ENCODE results near the gene CASP8AP2. TPM values are rescaled to one million over a fixed set of nuclear protein-coding genes. Genes with fewer than 3 reads are reported as not detected.

Gene CASP8AP2
- total and polyA plus RNA-seq, 2 donors (not counting 3 experiments of a cell fraction or from before 2014, with no cell fraction given) = 4.7 to 22.0 TPM

DNA sequence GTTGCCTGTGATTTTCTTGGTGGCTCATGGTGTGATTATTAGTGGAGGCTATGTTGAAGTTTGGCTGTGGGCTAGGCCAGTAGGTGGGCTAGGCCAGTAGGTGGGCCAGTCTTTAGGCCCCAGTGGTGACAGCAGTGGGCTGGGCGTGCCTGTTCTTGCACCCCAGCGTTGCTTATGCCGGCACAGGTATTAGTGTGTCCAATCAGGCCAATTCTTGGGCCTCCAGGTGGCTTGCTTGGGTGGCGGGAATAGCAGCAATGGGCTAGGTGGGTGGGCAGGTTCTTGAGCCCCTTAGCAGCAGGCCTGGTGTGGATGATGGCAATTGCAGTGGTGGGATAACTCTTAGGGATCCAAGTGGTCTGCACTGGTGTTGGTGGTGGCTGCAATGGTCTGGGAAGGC lies 87.5 kb downstream of the CASP8AP2 start:
- CTCF ChIA-PET = no interaction called here
- FAIRE-seq = no peak

More for the DNA sequence above, 87.5 kb downstream of the CASP8AP2 start:
- POLR2A ChIA-PET = no interaction called here
- H3K9ac ChIP-seq (replicated peaks; ENCODE audit: extremely low read depth, insufficient read depth, low read length) = no peak overlapping the region
- H3K36me3 ChIP-seq (ENCODE audit: control insufficient read depth in 2 of 2, extremely low read depth in 1 of 2, insufficient read depth in 2 of 2, low read length in 2 of 2) = no peaks in the 10 kb centered on the region
- no peaks in the 10 kb centered on the region for H4K20me1 ChIP-seq (replicated peaks; ENCODE audit: control insufficient read depth, extremely low read depth, insufficient read depth, low read length)
- H3K4me2 ChIP-seq (ENCODE audit: insufficient read depth, low read length) = no peak overlapping the region
- dilution Hi-C loops (cut with MboI; ENCODE audit: extremely low pct_ligation_motif_present, low sequenced_read_pairs) = no loop called here
- no peaks in the 10 kb centered on the region for H3K79me2 ChIP-seq (ENCODE audit: control insufficient read depth, insufficient read depth, low read length)
- H2AFZ ChIP-seq (ENCODE audit: low read depth, low read length) = no peak overlapping the region
- H3K27me3 ChIP-seq (ENCODE audit: control insufficient read depth in 2 of 2, insufficient read depth in 2 of 2, low read length in 2 of 2) = no peaks in the 10 kb centered on the region
- no TSS peak for BruUV-seq (replicated peaks)
- H3K4me1 ChIP-seq (ENCODE audit: control insufficient read depth, extremely low read depth, insufficient read depth, low read length) = no peaks in the 10 kb centered on the region
- H3K9me1 ChIP-seq (replicated peaks; ENCODE audit: control insufficient read depth, extremely low read depth, insufficient read depth, low read length) = no peaks in the 10 kb centered on the region
- no peak overlapping the region for H3K4me3 ChIP-seq (replicated peaks in 1 of 3; ENCODE audit: insufficient read depth in 1 of 3, low read depth in 1 of 3, low read length in 3 of 3)
- TF ChIP-seq FOS (IDR thresholded peaks at IDR 0.05; ENCODE audit: borderline replicate concordance, insufficient read depth, low read length) = no peak
- no peak for TF ChIP-seq JUN (IDR thresholded peaks at IDR 0.05; ENCODE audit: borderline replicate concordance, insufficient read depth, insufficient read length, low read depth)
- TF ChIP-seq, protein P1, sequence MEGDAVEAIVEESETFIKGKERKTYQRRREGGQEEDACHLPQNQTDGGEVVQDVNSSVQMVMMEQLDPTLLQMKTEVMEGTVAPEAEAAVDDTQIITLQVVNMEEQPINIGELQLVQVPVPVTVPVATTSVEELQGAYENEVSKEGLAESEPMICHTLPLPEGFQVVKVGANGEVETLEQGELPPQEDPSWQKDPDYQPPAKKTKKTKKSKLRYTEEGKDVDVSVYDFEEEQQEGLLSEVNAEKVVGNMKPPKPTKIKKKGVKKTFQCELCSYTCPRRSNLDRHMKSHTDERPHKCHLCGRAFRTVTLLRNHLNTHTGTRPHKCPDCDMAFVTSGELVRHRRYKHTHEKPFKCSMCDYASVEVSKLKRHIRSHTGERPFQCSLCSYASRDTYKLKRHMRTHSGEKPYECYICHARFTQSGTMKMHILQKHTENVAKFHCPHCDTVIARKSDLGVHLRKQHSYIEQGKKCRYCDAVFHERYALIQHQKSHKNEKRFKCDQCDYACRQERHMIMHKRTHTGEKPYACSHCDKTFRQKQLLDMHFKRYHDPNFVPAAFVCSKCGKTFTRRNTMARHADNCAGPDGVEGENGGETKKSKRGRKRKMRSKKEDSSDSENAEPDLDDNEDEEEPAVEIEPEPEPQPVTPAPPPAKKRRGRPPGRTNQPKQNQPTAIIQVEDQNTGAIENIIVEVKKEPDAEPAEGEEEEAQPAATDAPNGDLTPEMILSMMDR (IDR thresholded peaks at IDR 0.05; ENCODE audit: extremely low read depth in 1 of 2, insufficient read depth in 1 of 2, low read depth in 1 of 2, low read length in 2 of 2) = no peak
- no peak for TF ChIP-seq POLR2A (IDR thresholded peaks at IDR 0.05; ENCODE audit: low read depth, low read length)
- TF ChIP-seq MYC (IDR thresholded peaks at IDR 0.05; ENCODE audit: low read depth, low read length) = no peak
- no peak for TF ChIP-seq EZH2 (IDR thresholded peaks at IDR 0.05; ENCODE audit: borderline replicate concordance, low read depth, low read length, severe bottlenecking)
- TF ChIP-seq, protein P2, sequence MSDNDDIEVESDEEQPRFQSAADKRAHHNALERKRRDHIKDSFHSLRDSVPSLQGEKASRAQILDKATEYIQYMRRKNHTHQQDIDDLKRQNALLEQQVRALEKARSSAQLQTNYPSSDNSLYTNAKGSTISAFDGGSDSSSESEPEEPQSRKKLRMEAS (IDR thresholded peaks at IDR 0.05; ENCODE audit: insufficient read depth, insufficient read length) = no peak
- no peak overlapping the region for H3K27ac ChIP-seq (ENCODE audit: insufficient read depth, low read depth, low read length)
- DNase-seq (ENCODE audit: low read depth, low spot score) = no peak
- intact Hi-C loops (cut with micrococcal nuclease) = no loop called here
- H3K9me3 ChIP-seq (replicated peaks; ENCODE audit: control insufficient read depth, insufficient read depth, low read length) = no peaks in the 10 kb centered on the region
